K562 (cell line): ENCODE measurements around the gene NUP210.

Experiments
- ELF4 ChIP-seq: fragments of 450-650 bp; formaldehyde crosslinking; IDR thresholded peaks from 2 replicates; pipeline ENCODE4 v1.4.0; 2022; ENCODE audit warnings: missing genetic modification characterization
- EP300 ChIP-seq: IDR thresholded peaks from 2 replicates; pipeline ENCODE4 v1.6.1; 2012; ENCODE audit warnings: low read length, improper control_type of control experiment
- FOXJ2 ChIP-seq: fragments of 200-800 bp; sonication (Bioruptor generic); IDR thresholded peaks from 2 replicates; pipeline ENCODE4 v1.6.1; 2016; ENCODE audit warnings: missing genetic modification characterization, missing compliant biosample characterization
- NFXL1 ChIP-seq: fragments of 450-650 bp; formaldehyde crosslinking; IDR thresholded peaks from 2 replicates; pipeline ENCODE4 v1.4.0; 2021; ENCODE audit warnings: mild to moderate bottlenecking
- TBP ChIP-seq: optimal IDR thresholded peaks from 2 replicates; pipeline ENCODE3; 2011; ENCODE audit warnings: low read depth, low read length, improper control_type of control experiment

- TF ChIP-seq ELF4 (CRISPR knock-in tag) (no peak), EP300 (no peak), NFXL1 (CRISPR knock-in tag) (no peak), TBP (no peak), FOXJ2 (tag) (no peak)
Observed at GRCh38 chr3:13313813-13314212, 106.3 kb downstream of the NUP210 start.
